ENCODE measurements around the gene KRT5. TPM values are rescaled to one million over a fixed set of nuclear protein-coding genes. Genes with fewer than 3 reads are reported as not detected.

The KRT5 gene
- total RNA-seq, result 100 to 1,000 TPM in 1 of 4 donors, 10 to 100 TPM in 1, 1 to 10 TPM in 2; 4.6 to 452 (median 18.6) TPM

GRCh38 chr12:52519826-52520662 is at the start of gene KRT5:
TSS of gene KRT5 (minus strand) at chr12:52520394. CDS start at chr12:52520296, 98 bp downstream.
- Histone ChIP-seq H3K27ac (no peak within 1 kb of the TSS), H3K4me1 (no peaks in the 10 kb centered on the region), H3K9me3 (no peaks in the 10 kb centered on the region), H3K36me3 (no peaks in the 10 kb centered on the region), H3K27me3 (peaks cover 11% of the 10 kb centered on the region), H3K4me3 (no peak within 1 kb of the TSS)
- WGBS, 2 donors (ENCODE audit: low coverage in 1 of 2), result 75 to 79% methylated on average over 2 to 6 of the region's 29 CpGs
- TF ChIP-seq POLR2A (IDR thresholded peaks at IDR 0.05), result no peak
- TF ChIP-seq EP300 (IDR thresholded peaks at IDR 0.05), result no peak
- TF ChIP-seq CTCF (IDR thresholded peaks at IDR 0.05), result no peak
- no peak for TF ChIP-seq POLR2AphosphoS5 (IDR thresholded peaks at IDR 0.05)
- ATAC-seq, result no peak

GRCh38 chr12:52568111-52568510 is 47.9 kb upstream of the KRT5 start:
- Histone ChIP-seq H3K4me1 (no peaks in the 10 kb centered on the region), H3K27me3 (peaks cover 62% of the 10 kb centered on the region), H3K36me3 (no peaks in the 10 kb centered on the region), H3K9me3 (no peaks in the 10 kb centered on the region), H3K4me3 (no peak overlapping the region), H3K27ac (no peak overlapping the region)
- TF ChIP-seq POLR2A (IDR thresholded peaks at IDR 0.05) (no peak), CTCF (IDR thresholded peaks at IDR 0.05) (no peak), EP300 (IDR thresholded peaks at IDR 0.05) (no peak), POLR2AphosphoS5 (IDR thresholded peaks at IDR 0.05) (no peak)
- ATAC-seq, result no peak
- WGBS, 2 donors (ENCODE audit: low coverage in 1 of 2), result 76 to 92% methylated on average over 6 to 9 of the region's 12 CpGs

GRCh38 chr12:52566847-52567291 is 46.7 kb upstream of the KRT5 start:
- H3K9me3 ChIP-seq, result no peaks in the 10 kb centered on the region
- no peaks in the 10 kb centered on the region for H3K4me1 ChIP-seq
- no peak overlapping the region for H3K4me3 ChIP-seq
- TF ChIP-seq EP300 (IDR thresholded peaks at IDR 0.05), result no peak
- no peak for TF ChIP-seq POLR2AphosphoS5 (IDR thresholded peaks at IDR 0.05)
- no peak for TF ChIP-seq CTCF (IDR thresholded peaks at IDR 0.05)
- no peak for TF ChIP-seq POLR2A (IDR thresholded peaks at IDR 0.05)
- H3K27me3 ChIP-seq, result peaks cover 52% of the 10 kb centered on the region
- H3K27ac ChIP-seq, result no peak overlapping the region
- no peaks in the 10 kb centered on the region for H3K36me3 ChIP-seq
- 20 to 70% methylated on average over 1 to 3 of the region's 8 CpGs for WGBS, 2 donors (ENCODE audit: low coverage in 1 of 2)
- ATAC-seq, result no peak

- H3K27ac ChIP-seq, result no peak overlapping the region
- H3K4me1 ChIP-seq, result no peaks in the 10 kb centered on the region
- no peaks in the 10 kb centered on the region for H3K9me3 ChIP-seq
- peaks cover 55% of the 10 kb centered on the region for H3K27me3 ChIP-seq
- no peak overlapping the region for H3K4me3 ChIP-seq
- TF ChIP-seq POLR2A (IDR thresholded peaks at IDR 0.05) (no peak), POLR2AphosphoS5 (IDR thresholded peaks at IDR 0.05) (no peak), CTCF (IDR thresholded peaks at IDR 0.05) (no peak), EP300 (IDR thresholded peaks at IDR 0.05) (no peak)
- no peaks in the 10 kb centered on the region for H3K36me3 ChIP-seq
- WGBS, 2 donors (ENCODE audit: low coverage in 1 of 2), result no CpG with 5 or more reads among the region's 1 CpG
- ATAC-seq, result no peak
Measured at GRCh38 chr12:52564582-52564981, 44.4 kb upstream of the KRT5 start.
